H9 (cell line): ENCODE measurements around the gene CDH15. TPM values are rescaled to one million over a fixed set of nuclear protein-coding genes. Genes with fewer than 3 reads are reported as not detected.

ENCODE experiments used
- DNase-seq: peaks from one replicate; pipeline ENCODE4 v3.0.0-alpha.2; 2017
- H2AFZ ChIP-seq: one replicate; pipeline ENCODE4 v1.6.1; 2013; ENCODE audit warnings: mild to moderate bottlenecking, low read length, control low read depth, moderate library complexity
- H2AK5ac ChIP-seq: 2 replicates; pipeline ENCODE4 v1.6.1; 2013; ENCODE audit warnings: low read length, control low read depth, mixed read lengths; ENCODE audit not compliant: insufficient read length
- H2BK120ac ChIP-seq: one replicate; pipeline ENCODE4 v1.6.1; 2013; ENCODE audit warnings: low read depth, mild to moderate bottlenecking, low read length, control low read depth, inconsistent platforms; ENCODE audit not compliant: poor library complexity, severe bottlenecking
- H2BK12ac ChIP-seq: 2 replicates; pipeline ENCODE4 v1.6.1; 2013; ENCODE audit warnings: low read length, control low read depth, mixed read lengths, low read depth; ENCODE audit not compliant: insufficient read length
- H2BK15ac ChIP-seq: 2 replicates; pipeline ENCODE4 v1.6.1; 2013; ENCODE audit warnings: low read depth, low read length, control low read depth
- H2BK20ac ChIP-seq: one replicate; pipeline ENCODE4 v1.6.1; 2013; ENCODE audit warnings: low read depth, mild to moderate bottlenecking, low read length, control low read depth, inconsistent platforms; ENCODE audit not compliant: poor library complexity, severe bottlenecking
- H2BK5ac ChIP-seq: 2 replicates; pipeline ENCODE4 v1.6.1; 2013; ENCODE audit warnings: low read length, control low read depth, mixed read lengths; ENCODE audit not compliant: insufficient read length
- H3K14ac ChIP-seq: 2 replicates; pipeline ENCODE4 v1.6.1; 2013; ENCODE audit warnings: low read length, control low read depth; ENCODE audit not compliant: insufficient read depth
- H3K18ac ChIP-seq: 2 replicates; pipeline ENCODE4 v1.6.1; 2013; ENCODE audit warnings: low read depth, mild to moderate bottlenecking, mixed read lengths, low read length, control low read depth; ENCODE audit not compliant: insufficient read length
- H3K23ac ChIP-seq: 2 replicates; pipeline ENCODE4 v1.6.1; 2013; ENCODE audit warnings: low read length, control low read depth, mixed read lengths, low read depth; ENCODE audit not compliant: insufficient read length
- H3K23me2 ChIP-seq: 2 replicates; pipeline ENCODE4 v1.6.1; 2013; ENCODE audit warnings: low read depth, mild to moderate bottlenecking, mixed read lengths, low read length, control low read depth; ENCODE audit not compliant: insufficient read length, poor library complexity, severe bottlenecking
- H3K27ac ChIP-seq: 2 replicates; pipeline ENCODE4 v1.5.1; 2013; ENCODE audit warnings: low read length, control low read depth, mixed read lengths, low read depth; ENCODE audit not compliant: insufficient read length
- H3K27me3 ChIP-seq: 2 replicates; pipeline ENCODE4 v1.6.1; 2013; ENCODE audit warnings: low read length, control low read depth, inconsistent platforms; ENCODE audit not compliant: insufficient read depth
- H3K4ac ChIP-seq: 2 replicates; pipeline ENCODE4 v1.6.1; 2013; ENCODE audit warnings: low read depth, mild to moderate bottlenecking, control low read depth, inconsistent platforms, low read length, moderate library complexity
- H3K4me1 ChIP-seq: 2 replicates; pipeline ENCODE4 v1.6.1; 2013; ENCODE audit warnings: low read length, control low read depth, inconsistent platforms; ENCODE audit not compliant: insufficient read depth
- H3K4me2 ChIP-seq: 2 replicates; pipeline ENCODE4 v1.6.1; 2013; ENCODE audit warnings: low read length, control low read depth, mixed read lengths; ENCODE audit not compliant: insufficient read length, insufficient read depth
- H3K56ac ChIP-seq: 2 replicates; pipeline ENCODE4 v1.6.1; 2013; ENCODE audit warnings: low read depth, mild to moderate bottlenecking, mixed read lengths, low read length, control low read depth; ENCODE audit not compliant: insufficient read length
- H3K79me1 ChIP-seq: 2 replicates; pipeline ENCODE4 v1.6.1; 2013; ENCODE audit warnings: low read depth, mild to moderate bottlenecking, moderate library complexity, low read length, control low read depth, inconsistent platforms; ENCODE audit not compliant: insufficient read depth, poor library complexity, severe bottlenecking
- H3K79me2 ChIP-seq: 2 replicates; pipeline ENCODE4 v1.6.1; 2013; ENCODE audit warnings: low read length, control low read depth, inconsistent platforms; ENCODE audit not compliant: insufficient read depth
- H3K9ac ChIP-seq: 2 replicates; pipeline ENCODE4 v1.6.1; 2013; ENCODE audit warnings: low read length, control low read depth, mixed read lengths; ENCODE audit not compliant: insufficient read length; ENCODE audit errors: extremely low read depth
- H3K9me3 ChIP-seq: one replicate; pipeline ENCODE4 v1.6.1; 2013; ENCODE audit warnings: low read depth, low read length, inconsistent platforms; ENCODE audit not compliant: control insufficient read depth
- H3T11ph ChIP-seq: one replicate; pipeline ENCODE4 v1.6.1; 2013; ENCODE audit warnings: mild to moderate bottlenecking, low read length, control low read depth, inconsistent platforms
- H4K20me1 ChIP-seq: one replicate; pipeline ENCODE4 v1.6.1; 2013; ENCODE audit not compliant: control insufficient read depth, insufficient read length, insufficient read depth
- H4K5ac ChIP-seq: 2 replicates; pipeline ENCODE4 v1.6.1; 2013; ENCODE audit warnings: low read depth, mild to moderate bottlenecking, mixed read lengths, low read length, control low read depth; ENCODE audit not compliant: insufficient read length
- H4K8ac ChIP-seq: replicated peaks from 2 replicates; pipeline ENCODE4 v1.6.1; 2013; ENCODE audit warnings: low read length, control low read depth, mixed read lengths, low read depth; ENCODE audit not compliant: insufficient read length
- H4K91ac ChIP-seq: 2 replicates; pipeline ENCODE4 v1.6.1; 2013; ENCODE audit warnings: low read depth, mild to moderate bottlenecking, moderate library complexity, mixed read lengths, low read length, control low read depth; ENCODE audit not compliant: insufficient read length
- H3K27ac Mint-ChIP-seq, 3 experiments: 2 replicates in 2 of 3; 3 replicates in 1 of 3; pipeline ENCODE4 v1.8.0; 2020 to 2021; ENCODE audit warnings: mixed read lengths in 3 of 3, mild to moderate bottlenecking in 1 of 3, moderate library complexity in 1 of 3
- H3K27me3 Mint-ChIP-seq: 2 replicates; pipeline ENCODE4 v1.8.0; 2021; ENCODE audit warnings: low read depth, mild to moderate bottlenecking, moderate library complexity, mixed read lengths
- H3K36me3 Mint-ChIP-seq, 3 experiments: 2 replicates in 2 of 3; 3 replicates in 1 of 3; pipeline ENCODE4 v1.8.0; 2020 to 2021; ENCODE audit warnings: low read depth in 3 of 3, mixed read lengths in 3 of 3; ENCODE audit not compliant: insufficient read depth in 1 of 3
- H3K4me1 Mint-ChIP-seq, 2 experiments: 2 replicates each; pipeline ENCODE4 v1.8.0; 2020; ENCODE audit warnings: mixed read lengths in 2 of 2
- H3K4me3 Mint-ChIP-seq, 2 experiments: 2 replicates in 1 of 2; 3 replicates in 1 of 2; pipeline ENCODE4 v1.8.0; 2020 to 2021; ENCODE audit warnings: mild to moderate bottlenecking in 2 of 2, mixed read lengths in 2 of 2, moderate library complexity in 1 of 2
- H3K9me3 Mint-ChIP-seq, 2 experiments: 2 replicates in 1 of 2; 3 replicates in 1 of 2; pipeline ENCODE4 v1.8.0; 2020; ENCODE audit warnings: mild to moderate bottlenecking in 2 of 2, mixed read lengths in 2 of 2, moderate library complexity in 1 of 2
- WGBS: extraction: QIAGEN DNeasy Blood & Tissue Kit; methylation state at CpG from one replicate; pipeline ENCODE4 v1.1.7; 2013; ENCODE audit warnings: missing lambda C conversion rate, low lambda C conversion rate, mixed read lengths; ENCODE audit not compliant: insufficient read length; ENCODE audit errors: extremely low coverage; 5-methylcytosine and 5-hydroxymethylcytosine counted together
- total RNA-seq: library from RNA; stranded (reverse); gene quantifications from 2 replicates; pipeline ENCODE4 v1.2.1, GENCODE V29; 2021
- TF ChIP-seq, protein P1 (sequence below): fragments of 200-600 bp; sonication (generic); conservative IDR thresholded peaks from 3 replicates; pipeline ENCODE4 v1.8.0; 2021; ENCODE audit warnings: antibody characterized with exemption, mild to moderate bottlenecking

CDH15 gene
- total RNA-seq, 1 experiment from 2014 or later = 0.28 TPM

DNA sequence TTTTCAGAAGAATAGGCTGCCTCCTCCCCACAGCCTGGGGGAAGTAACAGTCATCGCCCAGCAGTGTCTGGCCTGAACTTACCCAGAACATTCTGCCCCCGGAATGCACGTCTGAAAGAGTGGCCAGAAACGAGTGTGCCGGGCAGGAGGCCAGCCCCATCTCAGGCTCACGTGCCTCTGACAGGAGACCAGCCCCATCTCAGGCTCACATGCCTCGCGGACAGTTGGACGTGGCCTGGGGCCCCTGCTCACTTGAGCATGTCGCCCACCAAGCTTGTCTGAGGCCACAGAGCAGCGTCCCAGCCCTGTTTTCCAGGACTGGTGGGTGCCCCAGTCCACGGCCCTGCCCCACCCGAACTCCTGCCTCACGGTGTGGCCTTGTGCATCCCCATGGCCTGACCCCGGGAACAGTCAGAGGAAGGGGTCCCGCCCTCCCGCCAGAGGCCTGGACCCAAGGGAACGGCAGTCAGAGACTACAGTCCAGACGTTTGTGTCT, 16.3 kb upstream of the CDH15 start:
- no peaks in the 10 kb centered on the region for H3K23me2 ChIP-seq
- H3K79me2 ChIP-seq = no peaks in the 10 kb centered on the region
- no peak overlapping the region for H3K9ac ChIP-seq
- no CpG with 5 or more reads among the region's 19 CpGs for WGBS
- H3K9me3 Mint-ChIP-seq = peaks cover 9 to 16% of the 10 kb centered on the region in 2 experiments
- no peak overlapping the region for H2BK12ac ChIP-seq
- no peak overlapping the region for H3K18ac ChIP-seq
- no peaks in the 10 kb centered on the region for H3K4me1 ChIP-seq
- no peak overlapping the region for H3K27ac ChIP-seq
- peaks cover 23% of the 10 kb centered on the region for H3K27me3 Mint-ChIP-seq
- H3K4me2 ChIP-seq = no peak overlapping the region
- no peak overlapping the region for H2BK5ac ChIP-seq
- no peak overlapping the region for H2BK120ac ChIP-seq
- H4K8ac ChIP-seq = no peak overlapping the region
- H2BK20ac ChIP-seq = no peak overlapping the region
- no peak overlapping the region for H2AFZ ChIP-seq
- peaks cover 2% of the 10 kb centered on the region for H3K9me3 ChIP-seq
- H3K4me3 Mint-ChIP-seq = no peak overlapping the region
- no peaks in the 10 kb centered on the region for H3K79me1 ChIP-seq
- H3K27me3 ChIP-seq = no peaks in the 10 kb centered on the region
- peaks cover 2 to 17% (median 12%) of the 10 kb centered on the region in 3 experiments; a peak in 6 of 7 replicates for H3K36me3 Mint-ChIP-seq
- no peaks in the 10 kb centered on the region for H3K4me1 Mint-ChIP-seq
- no peak overlapping the region for H3K14ac ChIP-seq
- TF ChIP-seq, protein P1, sequence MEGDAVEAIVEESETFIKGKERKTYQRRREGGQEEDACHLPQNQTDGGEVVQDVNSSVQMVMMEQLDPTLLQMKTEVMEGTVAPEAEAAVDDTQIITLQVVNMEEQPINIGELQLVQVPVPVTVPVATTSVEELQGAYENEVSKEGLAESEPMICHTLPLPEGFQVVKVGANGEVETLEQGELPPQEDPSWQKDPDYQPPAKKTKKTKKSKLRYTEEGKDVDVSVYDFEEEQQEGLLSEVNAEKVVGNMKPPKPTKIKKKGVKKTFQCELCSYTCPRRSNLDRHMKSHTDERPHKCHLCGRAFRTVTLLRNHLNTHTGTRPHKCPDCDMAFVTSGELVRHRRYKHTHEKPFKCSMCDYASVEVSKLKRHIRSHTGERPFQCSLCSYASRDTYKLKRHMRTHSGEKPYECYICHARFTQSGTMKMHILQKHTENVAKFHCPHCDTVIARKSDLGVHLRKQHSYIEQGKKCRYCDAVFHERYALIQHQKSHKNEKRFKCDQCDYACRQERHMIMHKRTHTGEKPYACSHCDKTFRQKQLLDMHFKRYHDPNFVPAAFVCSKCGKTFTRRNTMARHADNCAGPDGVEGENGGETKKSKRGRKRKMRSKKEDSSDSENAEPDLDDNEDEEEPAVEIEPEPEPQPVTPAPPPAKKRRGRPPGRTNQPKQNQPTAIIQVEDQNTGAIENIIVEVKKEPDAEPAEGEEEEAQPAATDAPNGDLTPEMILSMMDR = no peak
- no peak overlapping the region for H3K27ac Mint-ChIP-seq
- DNase-seq = no peak
- H3K56ac ChIP-seq = no peak overlapping the region
- no peak overlapping the region for H3T11ph ChIP-seq
- H4K20me1 ChIP-seq = no peaks in the 10 kb centered on the region
- no peak overlapping the region for H4K5ac ChIP-seq
- no peak overlapping the region for H2AK5ac ChIP-seq
- H4K91ac ChIP-seq = no peak overlapping the region
- H2BK15ac ChIP-seq = no peak overlapping the region
- H3K23ac ChIP-seq = no peak overlapping the region
- H3K4ac ChIP-seq = no peak overlapping the region
